GM23248 (cell line): ENCODE measurements around the gene SSH3. TPM values are rescaled to one million over a fixed set of nuclear protein-coding genes. Genes with fewer than 3 reads are reported as not detected.

Experiments
- DNase-seq: peaks from one replicate; pipeline ENCODE4 v3.0.0-alpha.2; 2015
- H2AFZ ChIP-seq: fragments of 200-600 bp; sonication (generic); 2 replicates; pipeline ENCODE4 v1.6.1; 2016; ENCODE audit warnings: antibody characterized with exemption
- H3F3A ChIP-seq: fragments of 200-600 bp; sonication (generic); 2 replicates; pipeline ENCODE4 v1.6.1; 2016; ENCODE audit warnings: mild to moderate bottlenecking, antibody characterized with exemption, mixed run types; ENCODE audit not compliant: insufficient read depth
- H3K27ac ChIP-seq: fragments of 200-600 bp; sonication (generic); 2 replicates; pipeline ENCODE4 v1.5.1; 2016; ENCODE audit warnings: mild to moderate bottlenecking
- H3K27me3 ChIP-seq: fragments of 200-600 bp; sonication (generic); replicated peaks from 2 replicates; pipeline ENCODE4 v1.6.1; 2016; ENCODE audit warnings: mild to moderate bottlenecking; ENCODE audit not compliant: insufficient read depth
- H3K36me3 ChIP-seq: fragments of 200-600 bp; sonication (generic); 2 replicates; pipeline ENCODE4 v1.6.1; 2016; ENCODE audit warnings: low read depth, mild to moderate bottlenecking
- H3K4me1 ChIP-seq: fragments of 200-600 bp; sonication (generic); 2 replicates; pipeline ENCODE4 v1.6.1; 2016; ENCODE audit warnings: mild to moderate bottlenecking; ENCODE audit not compliant: insufficient read depth
- H3K4me2 ChIP-seq: fragments of 200-600 bp; sonication (generic); one replicate; pipeline ENCODE4 v1.6.1; 2016; ENCODE audit warnings: mild to moderate bottlenecking; ENCODE audit not compliant: unreplicated experiment
- H3K4me3 ChIP-seq: fragments of 200-600 bp; sonication (generic); 2 replicates; pipeline ENCODE4 v1.5.1; 2016; ENCODE audit warnings: mild to moderate bottlenecking
- H3K79me2 ChIP-seq: fragments of 200-600 bp; sonication (generic); 2 replicates; pipeline ENCODE4 v1.6.1; 2016; ENCODE audit warnings: mild to moderate bottlenecking; ENCODE audit not compliant: insufficient read depth
- H3K9ac ChIP-seq: fragments of 200-600 bp; sonication (generic); 2 replicates; pipeline ENCODE4 v1.6.1; 2016; ENCODE audit warnings: mild to moderate bottlenecking
- H3K9me2 ChIP-seq: fragments of 200-600 bp; sonication (generic); 2 replicates; pipeline ENCODE4 v1.6.1; 2016; ENCODE audit warnings: mixed run types, mild to moderate bottlenecking, moderate library complexity; ENCODE audit not compliant: insufficient read depth
- H3K9me3 ChIP-seq: fragments of 200-600 bp; sonication (generic); one replicate; pipeline ENCODE4 v1.6.1; 2017; ENCODE audit warnings: low read depth
- H4K20me1 ChIP-seq: fragments of 200-600 bp; sonication (generic); 2 replicates; pipeline ENCODE4 v1.6.0; 2016; ENCODE audit not compliant: insufficient read depth
- EZH2 ChIP-seq: fragments of 200-600 bp; sonication (generic); IDR thresholded peaks from 2 replicates; pipeline ENCODE4 v1.6.1; 2018; ENCODE audit warnings: antibody characterized with exemption, mild to moderate bottlenecking; ENCODE audit not compliant: insufficient read depth, poor library complexity, severe bottlenecking
- EZH2phosphoT487 ChIP-seq: fragments of 200-600 bp; sonication (generic); IDR thresholded peaks from 2 replicates; pipeline ENCODE4 v1.6.1; 2018; ENCODE audit warnings: antibody characterized with exemption, moderate library complexity, mild to moderate bottlenecking, low read depth; ENCODE audit not compliant: insufficient read depth
- WGBS, 2 experiments: methylation state at CpG; one replicate each; pipeline ENCODE4 v1.1.6; 2015 to 2017; ENCODE audit warnings: low lambda C conversion rate in 2 of 2, low coverage in 1 of 2; ENCODE audit errors: missing lambda C conversion rate in 2 of 2; 5-methylcytosine and 5-hydroxymethylcytosine counted together
- in situ Hi-C: fragments of 300-500 bp; cut with MboI; formaldehyde crosslinking; loops from 2 replicates; pipeline ENCODE4 v1.15.0; 2020
- polyA plus RNA-seq: library from polyadenylated mRNA; unstranded; fragments of >200 nt; fragmentation: Nextera tagmentation; extraction: Ambion mirVana; gene quantifications from 2 replicates; pipeline ENCODE4 v1.2.1, GENCODE V29; 2016
- total RNA-seq: library from RNA; depleted of rRNA; stranded (reverse); fragments of >200 nt; shearing (Covaris generic); gene quantifications from 2 replicates; pipeline ENCODE4 v1.2.3, GENCODE V29; 2014

SSH3 gene
- total and polyA plus RNA-seq, 2 experiments from 2014 or later = 20.1 to 26.4 TPM

DNA sequence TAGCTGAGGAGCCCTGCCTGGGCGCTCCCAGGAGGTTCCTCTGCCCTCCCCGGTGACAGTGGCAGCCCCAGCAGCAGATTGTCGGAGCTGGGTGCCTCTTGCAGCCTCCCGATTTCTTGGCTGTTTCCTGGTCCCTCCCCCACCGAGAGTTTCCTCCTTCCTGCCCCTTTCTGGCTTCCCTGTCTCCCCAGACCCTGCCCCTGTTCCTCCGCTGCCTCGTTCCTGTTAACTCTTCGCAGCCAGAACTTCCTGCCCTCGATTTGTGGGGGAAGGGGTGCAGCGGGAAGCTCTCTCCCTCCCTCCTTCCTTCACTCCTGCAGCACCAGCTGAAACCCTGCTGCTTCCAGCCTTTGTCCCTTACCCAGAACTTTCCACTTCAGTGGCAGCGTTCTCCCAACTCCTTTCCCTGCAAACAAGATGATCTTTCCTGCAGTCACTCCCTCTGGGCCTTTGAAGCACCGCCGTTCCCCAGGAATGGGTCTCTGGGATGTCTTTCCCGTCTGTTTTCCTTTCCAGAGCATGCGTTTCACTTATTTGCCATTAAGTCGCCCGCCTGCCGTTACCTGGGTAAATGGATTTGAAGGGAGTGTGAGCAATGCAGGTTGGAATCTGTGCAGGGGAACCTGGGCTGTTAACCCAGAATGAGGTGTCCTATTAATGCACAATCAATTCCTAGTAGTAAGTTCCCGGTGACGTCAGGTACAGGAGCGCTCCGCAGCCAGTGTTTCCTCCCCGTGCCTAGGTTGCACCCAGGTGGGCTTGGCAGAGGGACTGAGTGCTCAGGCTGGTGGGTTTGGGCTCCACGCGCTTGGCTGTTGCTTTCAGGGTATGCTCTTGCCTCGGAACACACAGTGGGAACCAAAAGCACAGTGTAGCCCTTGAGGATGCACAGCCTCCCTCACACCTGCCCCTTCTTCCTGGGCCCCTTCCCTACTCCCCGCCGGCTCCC is 32.8 kb upstream of the SSH3 start:
- H3K27me3 ChIP-seq = no peaks in the 10 kb centered on the region
- DNase-seq = no peak
- in situ Hi-C loops = no loop called here
- peak overlapping the region; percentile 7; the same call in 1 of the 2 replicates for H3K9ac ChIP-seq
- 0 out of 2 replicates have a peak, but pooled peaks cover 6% of the 10 kb centered on the region for H3F3A ChIP-seq
- peaks cover 94% of the 10 kb centered on the region for H3K79me2 ChIP-seq
- no peak overlapping the region for H2AFZ ChIP-seq
- H3K9me2 ChIP-seq = no peaks in the 10 kb centered on the region
- WGBS, 2 experiments = 58 to 61% methylated on average over 28 of the region's 28 CpGs
- H3K9me3 ChIP-seq = no peaks in the 10 kb centered on the region
- TF ChIP-seq EZH2 = no peak
- TF ChIP-seq EZH2phosphoT487 = no peak
- H3K4me2 ChIP-seq = peak overlapping the region; percentile 49
- peaks cover 23% of the 10 kb centered on the region for H3K4me1 ChIP-seq
- no peaks in the 10 kb centered on the region for H3K36me3 ChIP-seq
- 0 out of 2 replicates have a peak overlapping the region, but pooled peaks have one; percentile 26 for H3K4me3 ChIP-seq
- no peaks in the 10 kb centered on the region for H4K20me1 ChIP-seq
- H3K27ac ChIP-seq = no peak overlapping the region

DNA sequence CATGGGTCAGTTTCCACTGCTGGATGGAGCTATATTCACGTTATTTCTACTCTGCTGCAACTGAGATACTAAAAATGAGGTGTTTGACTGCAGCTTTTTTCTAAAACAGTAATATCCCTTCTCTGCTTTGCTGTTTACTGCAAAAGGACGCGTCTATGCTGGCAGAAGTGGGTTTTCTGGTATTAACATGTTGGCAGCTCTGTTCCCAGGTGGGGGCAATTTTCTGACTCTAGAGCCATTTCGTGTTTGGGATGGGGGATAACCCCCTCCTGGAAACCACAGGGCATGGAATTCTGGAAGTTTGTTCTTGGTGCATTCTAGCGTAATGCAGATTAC is 32.2 kb upstream of the SSH3 start:
- no peaks in the 10 kb centered on the region for H4K20me1 ChIP-seq
- TF ChIP-seq EZH2phosphoT487 (no peak), EZH2 (no peak)
- H3K79me2 ChIP-seq = peaks cover 96% of the 10 kb centered on the region
- peaks cover 18% of the 10 kb centered on the region for H3K4me1 ChIP-seq
- H3K27ac ChIP-seq = no peak overlapping the region
- H3K4me3 ChIP-seq = no peak overlapping the region
- no peaks in the 10 kb centered on the region for H3K9me3 ChIP-seq
- 89 to 93% methylated on average over 5 of the region's 5 CpGs for WGBS, 2 experiments
- no peaks in the 10 kb centered on the region for H3K9me2 ChIP-seq
- 0 out of 2 replicates have a peak, but pooled peaks cover 6% of the 10 kb centered on the region for H3F3A ChIP-seq
- in situ Hi-C loops = no loop called here
- H3K4me2 ChIP-seq = no peak overlapping the region
- no peak for DNase-seq
- H3K36me3 ChIP-seq = no peaks in the 10 kb centered on the region
- no peaks in the 10 kb centered on the region for H3K27me3 ChIP-seq
- H3K9ac ChIP-seq = no peak overlapping the region
- no peak overlapping the region for H2AFZ ChIP-seq

DNA sequence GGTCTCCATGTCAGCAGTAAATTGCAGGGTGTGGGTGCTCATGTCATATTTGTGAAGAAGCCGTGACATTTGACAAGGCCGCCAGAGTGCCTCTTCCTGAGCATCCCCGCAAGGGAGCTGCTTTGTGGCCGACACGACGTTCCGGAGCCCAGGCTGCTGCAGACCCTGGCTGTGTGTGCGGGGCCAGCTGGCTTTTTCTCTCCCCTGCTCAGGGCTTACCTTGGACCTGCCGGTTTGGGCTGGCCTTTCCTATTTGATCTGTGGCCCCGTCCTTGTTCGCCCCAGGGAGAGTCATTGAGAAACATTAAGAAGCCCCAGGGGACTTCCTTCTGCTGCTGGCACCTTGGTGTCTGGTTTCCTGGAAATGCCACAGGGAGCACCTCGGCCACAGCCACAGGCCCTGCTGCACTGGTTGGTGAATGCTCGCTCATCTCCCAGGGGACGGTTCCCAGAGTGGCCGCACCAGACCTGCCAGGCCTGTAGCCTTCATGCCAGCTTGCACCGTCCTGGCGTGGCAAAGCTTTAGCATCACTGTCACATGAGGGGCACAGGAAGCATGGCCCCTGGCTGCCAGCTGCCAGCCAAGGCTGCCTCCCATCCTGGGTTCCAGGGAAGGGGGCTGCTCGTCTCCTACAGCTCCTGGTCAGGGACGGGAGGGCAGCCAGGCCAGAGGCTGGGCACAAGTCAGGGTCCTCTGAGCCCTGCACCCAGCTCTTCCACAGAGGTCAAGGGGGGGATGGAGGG is 31.6 kb upstream of the SSH3 start:
- H3K27me3 ChIP-seq = no peaks in the 10 kb centered on the region
- no peak for TF ChIP-seq EZH2phosphoT487
- TF ChIP-seq EZH2 = no peak
- no peaks in the 10 kb centered on the region for H3K9me3 ChIP-seq
- DNase-seq = no peak
- in situ Hi-C loops = no loop called here
- no peak overlapping the region for H3K27ac ChIP-seq
- no peak overlapping the region for H3K4me3 ChIP-seq
- no peak overlapping the region for H3K4me2 ChIP-seq
- no peak overlapping the region for H3K9ac ChIP-seq
- no peak overlapping the region for H2AFZ ChIP-seq
- 83 to 91% methylated on average over 12 to 19 of the region's 19 CpGs for WGBS, 2 experiments
- peaks cover 20% of the 10 kb centered on the region for H3K4me1 ChIP-seq
- peaks cover 100% of the 10 kb centered on the region for H3K79me2 ChIP-seq
- peaks cover 10% of the 10 kb centered on the region; the same call in 1 of the 2 replicates for H3F3A ChIP-seq
- no peaks in the 10 kb centered on the region for H3K36me3 ChIP-seq
- H4K20me1 ChIP-seq = no peaks in the 10 kb centered on the region
- no peaks in the 10 kb centered on the region for H3K9me2 ChIP-seq
